GM18870 (cell line): ENCODE data around the gene RAB42.

Experiments used
- ATAC-seq: cut with Tn5 transposase; IDR thresholded peaks from one replicate; pipeline ENCODE4 v1.9.1; 2021; ENCODE audit warnings: moderate library complexity; ENCODE audit not compliant: unreplicated experiment

RAB42 gene

GRCh38 chr1:28644494-28644893 lies 52.4 kb downstream of the RAB42 start:
- no peak for ATAC-seq
